WTC11 (cell line): Measurements from ENCODE around the gene ID3. TPM values are rescaled to one million over a fixed set of nuclear protein-coding genes. Genes with fewer than 3 reads are reported as not detected.

Experiments
- ATAC-seq: fragments of 200-7000 bp; cut with Tn5 transposase; 2 replicates; pipeline ENCODE4 v1.10.0; 2021; ENCODE audit warnings: mild to moderate bottlenecking, moderate library complexity
- CTCF ChIA-PET: fragments of 300-600 bp; sonication (Branson Sonifier 250); formaldehyde crosslinking; loops from one replicate; lab custom pipeline; 2021; ENCODE audit warnings: antibody characterized with exemption; lab: Charles Lee
- POLR2A ChIA-PET: fragments of 350-600 bp; sonication (Branson Sonifier 250); formaldehyde crosslinking; loops from one replicate; lab custom pipeline; 2021; ENCODE audit warnings: antibody characterized with exemption; lab: Charles Lee
- DNase-seq: peaks from one replicate; pipeline ENCODE4 v3.0.0; 2021; ENCODE audit warnings: low spot score
- H3K27ac Mint-ChIP-seq: 2 replicates; pipeline ENCODE4 v1.8.0; 2021; ENCODE audit warnings: mixed read lengths
- H3K27me3 Mint-ChIP-seq: 2 replicates; pipeline ENCODE4 v1.8.0; 2021; ENCODE audit warnings: low read depth, mild to moderate bottlenecking, moderate library complexity, mixed read lengths
- H3K36me3 Mint-ChIP-seq: 2 replicates; pipeline ENCODE4 v1.8.0; 2021; ENCODE audit warnings: mixed read lengths
- H3K4me1 Mint-ChIP-seq: 2 replicates; pipeline ENCODE4 v1.8.0; 2022; ENCODE audit warnings: mixed read lengths
- H3K4me3 Mint-ChIP-seq: 2 replicates; pipeline ENCODE4 v1.8.0; 2021; ENCODE audit warnings: mild to moderate bottlenecking, moderate library complexity, mixed read lengths
- H3K9me3 Mint-ChIP-seq: 2 replicates; pipeline ENCODE4 v1.8.0; 2021; ENCODE audit warnings: mixed read lengths
- AR ChIP-seq: fragments of 250-450 bp; sonication (Bioruptor Pico); IDR thresholded peaks from 2 replicates; pipeline ENCODE4 v1.9.0; 2021; ENCODE audit warnings: mild to moderate bottlenecking
- ATF6 ChIP-seq: sonication (generic); formaldehyde crosslinking; IDR thresholded peaks from 2 replicates; pipeline ENCODE4 v1.8.1; 2023; ENCODE audit warnings: mild to moderate bottlenecking, missing genetic modification reagents
- CREB1 ChIP-seq: sonication (generic); formaldehyde crosslinking; IDR thresholded peaks from 2 replicates; pipeline ENCODE4 v1.8.0; 2023; ENCODE audit warnings: mild to moderate bottlenecking, missing genetic modification reagents
- CREM ChIP-seq: sonication (generic); formaldehyde crosslinking; IDR thresholded peaks from 2 replicates; pipeline ENCODE4 v1.8.1; 2022; ENCODE audit warnings: mild to moderate bottlenecking, missing genetic modification reagents, moderate library complexity
- CTCF ChIP-seq: fragments of 200-600 bp; IDR thresholded peaks from 2 replicates; pipeline ENCODE4 v1.8.0; 2022; ENCODE audit warnings: antibody characterized with exemption
- ELF4 ChIP-seq: sonication (generic); formaldehyde crosslinking; IDR thresholded peaks from 2 replicates; pipeline ENCODE4 v1.8.1; 2022; ENCODE audit warnings: low read depth, mild to moderate bottlenecking, moderate library complexity, missing genetic modification reagents
- ETV6 ChIP-seq: sonication (generic); formaldehyde crosslinking; IDR thresholded peaks from 2 replicates; pipeline ENCODE4 v1.8.1; 2022; ENCODE audit warnings: mild to moderate bottlenecking, missing genetic modification reagents
- GABPB1 ChIP-seq: sonication (generic); formaldehyde crosslinking; IDR thresholded peaks from 2 replicates; pipeline ENCODE4 v1.8.1; 2023; ENCODE audit warnings: mild to moderate bottlenecking, missing genetic modification reagents
- GTF2I ChIP-seq: fragments of 250-450 bp; sonication (Bioruptor Pico); conservative IDR thresholded peaks from 2 replicates; pipeline ENCODE4 v1.4.0; 2021; ENCODE audit warnings: mild to moderate bottlenecking
- HMGA2 ChIP-seq: fragments of 250-450 bp; sonication (Bioruptor Pico); IDR thresholded peaks from 2 replicates; pipeline ENCODE4 v1.4.0; 2021; ENCODE audit warnings: mild to moderate bottlenecking, moderate library complexity
- JAZF1 ChIP-seq: fragments of 250-450 bp; sonication (Bioruptor Pico); IDR thresholded peaks from 2 replicates; pipeline ENCODE4 v1.9.0; 2021; ENCODE audit warnings: moderate library complexity, mild to moderate bottlenecking, inconsistent platforms
- JUN ChIP-seq: sonication (generic); formaldehyde crosslinking; IDR thresholded peaks from 2 replicates; pipeline ENCODE4 v1.8.0; 2023; ENCODE audit warnings: mild to moderate bottlenecking, missing genetic modification reagents
- NR1H2 ChIP-seq: sonication (generic); formaldehyde crosslinking; IDR thresholded peaks from 2 replicates; pipeline ENCODE4 v1.9.0; 2021; ENCODE audit warnings: mild to moderate bottlenecking, moderate library complexity, missing genetic modification reagents
- NR3C1 ChIP-seq: sonication (generic); formaldehyde crosslinking; conservative IDR thresholded peaks from 2 replicates; pipeline ENCODE4 v1.8.1; 2023; ENCODE audit warnings: low read depth, mild to moderate bottlenecking, missing genetic modification reagents
- TEAD1 ChIP-seq: sonication (generic); formaldehyde crosslinking; IDR thresholded peaks from 2 replicates; pipeline ENCODE4 v1.8.0; 2022; ENCODE audit warnings: mild to moderate bottlenecking, missing genetic modification reagents
- USF1 ChIP-seq: sonication (generic); formaldehyde crosslinking; IDR thresholded peaks from 2 replicates; pipeline ENCODE4 v1.8.0; 2022; ENCODE audit warnings: mild to moderate bottlenecking, missing genetic modification reagents
- total RNA-seq: library from RNA; stranded (reverse); gene quantifications from 3 replicates; pipeline ENCODE4 v1.2.3, GENCODE V29; 2021
- TF ChIP-seq, protein P1 (sequence below): sonication (generic); formaldehyde crosslinking; IDR thresholded peaks from 2 replicates; pipeline ENCODE4 v1.8.1; 2023; ENCODE audit warnings: mild to moderate bottlenecking, missing genetic modification reagents, moderate library complexity

The ID3 gene
- total RNA-seq, 1 experiment from 2014 or later = 168 TPM

DNA sequence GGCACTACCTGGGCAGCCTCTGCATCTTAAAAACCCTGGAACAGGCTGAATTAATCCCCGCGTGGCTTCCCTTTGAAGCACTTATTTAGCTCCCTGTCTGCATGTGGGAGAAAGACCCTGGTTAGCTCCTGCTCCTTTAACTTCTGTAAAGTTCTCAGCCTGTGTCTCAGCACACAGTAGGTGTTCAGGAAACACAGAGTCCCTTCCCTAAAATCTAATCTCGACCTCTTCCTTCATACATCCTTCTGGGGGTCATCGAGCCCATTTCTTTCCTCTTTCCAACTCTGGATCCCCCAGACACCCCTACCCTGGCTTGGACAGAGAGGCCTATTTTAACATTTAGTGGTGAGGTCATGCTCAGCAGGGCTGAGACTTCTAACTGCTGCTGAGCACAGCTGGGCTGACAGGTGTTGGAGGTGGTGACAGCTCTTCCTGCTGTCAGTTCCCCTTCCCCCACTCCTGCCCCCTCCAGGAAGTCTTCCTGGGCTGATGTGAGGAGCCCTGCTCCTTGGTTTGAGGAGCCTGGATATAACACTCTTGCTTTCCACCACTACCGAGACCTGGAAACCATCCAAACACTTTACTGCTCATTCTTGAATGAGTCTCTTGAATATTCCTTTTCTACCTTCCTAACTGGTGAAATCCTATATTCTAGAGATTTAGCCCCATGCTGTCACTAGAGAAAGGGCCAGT is 33.6 kb downstream of the ID3 start (continued):
- no peak for TF ChIP-seq AR (CRISPR knock-in tag)
- no peak for TF ChIP-seq NR3C1 (CRISPR knock-in tag)
- TF ChIP-seq GABPB1 (CRISPR knock-in tag) = no peak

- ATAC-seq (no peak; the same call in 1 of the 2 replicates), DNase-seq (no peak)
- Mint-ChIP-seq H3K4me1 (peaks cover 15% of the 10 kb centered on the region), H3K36me3 (peaks cover 5% of the 10 kb centered on the region), H3K27ac (no peak overlapping the region), H3K9me3 (no peaks in the 10 kb centered on the region), H3K4me3 (no peak overlapping the region), H3K27me3 (peaks cover 15% of the 10 kb centered on the region)
- POLR2A ChIA-PET = interaction anchor here (0.7 to 1.8 kb wide), 4 partner anchors 15 to 34 kb away, joined by 3 to 5 read pairs (median 4); no protein-coding TSS in a partner anchor
- CTCF ChIA-PET = interaction anchor here (0.6 to 8.0 kb wide), 6 partner anchors 15 to 247 kb away, joined by 3 to 101 read pairs (median 8); no protein-coding TSS in a partner anchor
- TF ChIP-seq ELF4 (CRISPR knock-in tag) = no peak
- TF ChIP-seq, protein P1, sequence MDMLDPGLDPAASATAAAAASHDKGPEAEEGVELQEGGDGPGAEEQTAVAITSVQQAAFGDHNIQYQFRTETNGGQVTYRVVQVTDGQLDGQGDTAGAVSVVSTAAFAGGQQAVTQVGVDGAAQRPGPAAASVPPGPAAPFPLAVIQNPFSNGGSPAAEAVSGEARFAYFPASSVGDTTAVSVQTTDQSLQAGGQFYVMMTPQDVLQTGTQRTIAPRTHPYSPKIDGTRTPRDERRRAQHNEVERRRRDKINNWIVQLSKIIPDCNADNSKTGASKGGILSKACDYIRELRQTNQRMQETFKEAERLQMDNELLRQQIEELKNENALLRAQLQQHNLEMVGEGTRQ (CRISPR knock-in tag) = no peak
- TF ChIP-seq USF1 = no peak
- no peak for TF ChIP-seq CREM (CRISPR knock-in tag)
- no peak for TF ChIP-seq CREB1 (CRISPR knock-in tag)
Observed at GRCh38 chr1:23524716-23525401, 34.4 kb downstream of the ID3 start.

GRCh38 chr1:23524163-23524562 is 35.1 kb downstream of the ID3 start:
- no peak for DNase-seq
- Mint-ChIP-seq H3K9me3 (no peaks in the 10 kb centered on the region), H3K27me3 (peaks cover 8% of the 10 kb centered on the region), H3K36me3 (peaks cover 7% of the 10 kb centered on the region), H3K4me1 (peaks cover 15% of the 10 kb centered on the region), H3K27ac (no peak overlapping the region), H3K4me3 (no peak overlapping the region)
- no peak for ATAC-seq
- TF ChIP-seq JUN (CRISPR knock-in tag) (no peak), ETV6 (CRISPR knock-in tag) (no peak), CTCF (no peak), HMGA2 (CRISPR knock-in tag) (no peak), NR1H2 (no peak), TEAD1 (no peak), GTF2I (CRISPR knock-in tag) (no peak), ELF4 (CRISPR knock-in tag) (no peak), ATF6 (CRISPR knock-in tag) (no peak), JAZF1 (CRISPR knock-in tag) (no peak), NR3C1 (CRISPR knock-in tag) (no peak)
- ChIA-PET CTCF (interaction anchor here (1.3 to 8.0 kb wide), 4 partner anchors 16 to 248 kb away, joined by 3 to 101 read pairs (median 12); no protein-coding TSS in a partner anchor), POLR2A (no interaction called here)
